Large intestine (tissue), 3 donors: ENCODE data around the gene PPP2R5C. TPM values are rescaled to one million over a fixed set of nuclear protein-coding genes. Genes with fewer than 3 reads are reported as not detected.

Experiments
- DNase-seq, 2 donors: peaks; one replicate each; pipeline versions ENCODE4 v3.0.0 to v3.0.0-alpha.2; 2013
- H3K27ac ChIP-seq: one replicate; pipeline ENCODE4 v1.5.1; 2013; ENCODE audit warnings: low read length
- H3K27me3 ChIP-seq: 2 replicates; pipeline ENCODE4 v1.6.1; 2013; ENCODE audit warnings: low read length; ENCODE audit not compliant: control insufficient read depth, insufficient read depth
- H3K36me3 ChIP-seq: 2 replicates; pipeline ENCODE4 v1.6.1; 2013; ENCODE audit warnings: low read length; ENCODE audit not compliant: control insufficient read depth, insufficient read depth
- H3K4me1 ChIP-seq: one replicate; pipeline ENCODE4 v1.6.1; 2013; ENCODE audit warnings: low read length; ENCODE audit not compliant: control insufficient read depth, insufficient read depth
- H3K4me3 ChIP-seq: one replicate; pipeline ENCODE4 v1.5.1; 2013; ENCODE audit warnings: low read length
- H3K9me3 ChIP-seq: one replicate; pipeline ENCODE4 v1.6.1; 2013; ENCODE audit warnings: mild to moderate bottlenecking, low read depth, low read length, moderate library complexity; ENCODE audit not compliant: control insufficient read depth
- WGBS: methylation state at CpG from one replicate; pipeline ENCODE4 v1.1.5; 2013; ENCODE audit warnings: low lambda C conversion rate; ENCODE audit not compliant: insufficient coverage; 5-methylcytosine and 5-hydroxymethylcytosine counted together
- polyA plus RNA-seq: library from polyadenylated mRNA; unstranded; fragments of 120-200 nt; gene quantifications from one replicate; pipeline ENCODE4 v1.2.1, GENCODE V29; 2013

PPP2R5C gene
- polyA plus RNA-seq, 1 donor, result 93.4 TPM

DNA sequence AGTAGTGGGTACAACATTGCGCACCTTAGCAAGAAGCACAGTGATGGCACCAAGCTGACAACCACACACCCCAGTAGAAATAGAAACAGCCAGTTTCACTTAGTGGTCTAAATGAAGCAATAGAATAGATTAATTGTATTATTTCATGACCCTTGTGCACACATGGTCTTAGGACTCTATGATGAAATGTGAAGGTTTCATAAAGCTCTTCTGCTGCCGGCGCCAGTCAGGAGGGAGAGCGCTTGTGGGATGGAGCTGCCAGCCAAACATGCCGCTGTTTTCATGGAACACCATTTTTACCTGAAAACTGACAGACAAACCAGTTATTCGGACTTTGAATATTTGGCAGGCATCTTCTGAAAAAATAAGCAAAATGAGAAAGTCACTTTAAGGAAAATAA lies 100.0 kb downstream of the PPP2R5C start:
- Histone ChIP-seq H3K27ac (no peak overlapping the region), H3K4me1 (no peaks in the 10 kb centered on the region), H3K4me3 (no peak overlapping the region), H3K9me3 (no peaks in the 10 kb centered on the region), H3K36me3 (peaks cover 41% of the 10 kb centered on the region), H3K27me3 (no peaks in the 10 kb centered on the region)
- 83% methylated on average over 1 of the region's 6 CpGs for WGBS
- no peak for DNase-seq

DNA sequence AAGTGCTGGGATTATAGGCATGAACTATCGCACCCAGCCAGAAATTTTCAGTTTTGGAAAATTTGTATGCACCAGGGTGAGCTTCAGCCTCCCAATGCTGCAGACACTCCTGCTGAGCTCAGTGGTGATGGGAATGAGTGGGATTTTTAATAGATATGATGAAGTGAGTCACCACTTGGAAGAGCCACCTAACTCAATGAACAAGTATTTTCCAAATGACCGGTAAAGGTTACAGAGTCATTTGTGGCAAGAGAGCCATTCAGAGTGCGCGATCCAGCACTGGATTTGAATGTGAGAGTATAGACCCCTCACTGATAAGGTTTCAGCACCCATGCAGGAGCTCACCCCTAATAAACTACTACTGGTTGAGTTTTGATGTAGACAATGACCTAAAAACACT lies 100.7 kb downstream of the PPP2R5C start:
- DNase-seq, result no peak
- no peaks in the 10 kb centered on the region for H3K9me3 ChIP-seq
- H3K4me3 ChIP-seq, result no peak overlapping the region
- no peaks in the 10 kb centered on the region for H3K27me3 ChIP-seq
- H3K4me1 ChIP-seq, result no peaks in the 10 kb centered on the region
- peaks cover 40% of the 10 kb centered on the region for H3K36me3 ChIP-seq
- no peak overlapping the region for H3K27ac ChIP-seq
- WGBS, result no CpG with 5 or more reads among the region's 4 CpGs

DNA sequence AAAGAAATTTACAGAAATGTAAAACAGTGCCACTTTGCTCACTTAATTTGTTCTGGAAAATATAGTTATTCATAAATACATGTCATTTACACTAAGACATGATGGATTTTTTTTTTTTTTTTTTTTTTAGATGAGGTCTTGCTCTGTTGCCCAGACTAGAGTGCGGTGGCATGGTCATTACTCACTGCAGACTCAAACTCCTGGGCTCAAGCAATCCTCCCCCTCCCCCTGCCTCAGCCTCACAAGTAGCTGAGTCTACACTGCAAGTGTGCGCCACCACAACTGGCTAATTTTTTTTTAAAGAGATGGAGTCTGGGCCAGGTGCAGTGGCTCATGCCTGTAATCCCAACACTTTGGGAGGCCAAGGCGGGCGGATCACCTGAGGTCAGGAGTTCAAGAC lies 101.2 kb downstream of the PPP2R5C start:
- no peak overlapping the region for H3K4me3 ChIP-seq
- WGBS, result no CpG with 5 or more reads among the region's 4 CpGs
- H3K27me3 ChIP-seq, result no peaks in the 10 kb centered on the region
- no peaks in the 10 kb centered on the region for H3K9me3 ChIP-seq
- peaks cover 37% of the 10 kb centered on the region for H3K36me3 ChIP-seq
- no peak overlapping the region for H3K27ac ChIP-seq
- DNase-seq, result no peak
- H3K4me1 ChIP-seq, result no peaks in the 10 kb centered on the region

DNA sequence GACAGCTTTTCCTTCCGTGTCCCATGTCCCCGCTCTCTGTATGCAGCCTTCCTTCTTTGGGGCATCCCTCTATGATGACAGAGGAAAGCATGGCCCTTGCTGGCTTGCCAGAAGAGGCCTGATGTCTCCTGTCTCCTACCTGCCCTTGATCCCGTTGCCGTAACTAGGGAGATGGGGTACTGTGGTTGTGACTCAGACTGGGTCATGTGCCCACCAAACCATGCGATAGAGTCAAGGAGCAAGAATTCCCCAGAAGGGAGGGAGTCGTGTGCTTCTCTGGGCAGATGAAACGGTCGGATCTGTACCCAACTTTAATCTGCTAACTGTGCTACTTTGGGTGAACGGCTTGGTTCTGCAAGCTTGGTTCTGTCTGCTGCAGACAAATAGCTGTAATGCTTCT lies 103.8 kb downstream of the PPP2R5C start:
- no peaks in the 10 kb centered on the region for H3K4me1 ChIP-seq
- H3K9me3 ChIP-seq, result no peaks in the 10 kb centered on the region
- DNase-seq, result no peak
- peaks cover 19% of the 10 kb centered on the region for H3K36me3 ChIP-seq
- H3K27me3 ChIP-seq, result no peaks in the 10 kb centered on the region
- WGBS, result no CpG with 5 or more reads among the region's 9 CpGs
- H3K27ac ChIP-seq, result no peak overlapping the region
- H3K4me3 ChIP-seq, result no peak overlapping the region

DNA sequence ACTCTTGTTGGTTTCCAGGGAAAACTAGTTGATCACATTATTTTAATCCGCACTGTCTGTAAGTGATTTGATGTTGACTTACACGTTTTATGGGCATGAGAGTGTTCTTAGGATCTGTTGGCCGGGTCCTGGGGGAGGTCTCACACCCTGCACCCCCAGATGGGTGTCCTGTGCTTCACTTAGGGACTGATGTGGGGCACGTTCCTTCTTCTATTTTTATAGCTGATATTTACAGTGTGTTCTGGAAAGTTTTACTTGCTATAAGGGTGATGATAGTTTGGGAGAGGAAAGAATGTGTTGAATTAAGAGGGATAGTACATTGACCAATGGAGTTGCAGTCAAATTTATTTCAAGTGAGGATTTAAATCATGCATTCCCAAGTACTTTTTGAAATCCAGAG lies 106.3 kb downstream of the PPP2R5C start:
- Histone ChIP-seq H3K36me3 (peaks cover 14% of the 10 kb centered on the region), H3K4me1 (no peaks in the 10 kb centered on the region), H3K4me3 (no peak overlapping the region), H3K27ac (no peak overlapping the region), H3K9me3 (no peaks in the 10 kb centered on the region), H3K27me3 (no peaks in the 10 kb centered on the region)
- no CpG with 5 or more reads among the region's 4 CpGs for WGBS
- DNase-seq, result no peak

DNA sequence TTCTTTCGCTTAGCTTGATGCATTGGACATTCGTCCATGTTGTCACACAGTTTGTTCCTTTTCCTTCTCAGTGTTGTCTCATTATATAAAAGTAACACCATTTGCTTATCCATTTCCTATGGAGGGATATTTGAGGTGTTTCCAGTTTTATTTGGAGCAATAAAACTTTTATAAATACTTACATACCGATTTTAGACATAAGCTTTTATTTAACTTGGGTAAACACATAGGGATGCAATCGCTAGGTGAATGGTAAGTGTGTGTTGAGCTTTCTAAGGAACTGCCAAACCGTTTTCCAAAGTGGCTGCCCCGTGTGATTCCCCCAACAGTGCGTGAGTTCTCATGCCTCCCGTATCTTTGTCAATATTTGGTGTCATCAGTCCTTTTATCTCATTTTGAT lies 107.7 kb downstream of the PPP2R5C start:
- Histone ChIP-seq H3K27ac (no peak overlapping the region), H3K4me1 (no peaks in the 10 kb centered on the region), H3K27me3 (no peaks in the 10 kb centered on the region), H3K36me3 (peaks cover 11% of the 10 kb centered on the region), H3K9me3 (no peaks in the 10 kb centered on the region), H3K4me3 (no peak overlapping the region)
- no peak for DNase-seq
- 100% methylated on average over 4 of the region's 8 CpGs for WGBS

DNA sequence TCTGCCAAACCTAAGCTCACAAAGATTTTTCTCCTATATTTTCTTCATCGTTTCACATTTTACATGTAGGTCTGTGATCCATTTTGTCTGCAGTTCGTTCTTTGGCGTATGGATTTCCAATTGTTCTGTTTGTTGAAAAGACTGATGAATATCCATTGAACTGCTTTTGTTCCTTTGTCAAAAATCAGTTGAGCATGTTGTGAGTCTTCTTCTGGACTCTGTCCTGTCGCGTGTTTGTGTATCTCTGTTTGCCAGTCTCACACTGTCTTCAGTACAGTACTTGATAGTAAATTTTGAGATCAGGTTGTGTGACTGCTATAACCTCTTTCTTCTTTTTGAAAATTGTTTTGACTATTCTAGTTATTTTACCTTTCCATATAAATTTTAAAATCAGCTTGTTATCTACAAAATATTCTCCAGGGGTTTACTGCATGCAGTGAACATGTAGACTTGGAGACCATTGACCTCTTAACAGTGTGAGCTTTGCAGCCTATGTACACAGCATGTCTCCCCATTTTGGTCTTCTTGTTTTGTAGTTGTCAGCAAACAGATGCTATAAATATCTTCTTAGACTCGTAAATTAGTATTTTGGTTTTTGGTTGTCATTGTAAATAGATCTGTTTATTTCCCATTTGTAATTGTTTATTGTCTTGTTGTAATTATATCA lies 108.9 kb downstream of the PPP2R5C start:
- Histone ChIP-seq H3K27ac (no peak overlapping the region), H3K36me3 (no peaks in the 10 kb centered on the region), H3K4me1 (no peaks in the 10 kb centered on the region), H3K4me3 (no peak overlapping the region), H3K9me3 (no peaks in the 10 kb centered on the region), H3K27me3 (no peaks in the 10 kb centered on the region)
- WGBS, result 95% methylated on average over 4 of the region's 6 CpGs
- no peak for DNase-seq

DNA sequence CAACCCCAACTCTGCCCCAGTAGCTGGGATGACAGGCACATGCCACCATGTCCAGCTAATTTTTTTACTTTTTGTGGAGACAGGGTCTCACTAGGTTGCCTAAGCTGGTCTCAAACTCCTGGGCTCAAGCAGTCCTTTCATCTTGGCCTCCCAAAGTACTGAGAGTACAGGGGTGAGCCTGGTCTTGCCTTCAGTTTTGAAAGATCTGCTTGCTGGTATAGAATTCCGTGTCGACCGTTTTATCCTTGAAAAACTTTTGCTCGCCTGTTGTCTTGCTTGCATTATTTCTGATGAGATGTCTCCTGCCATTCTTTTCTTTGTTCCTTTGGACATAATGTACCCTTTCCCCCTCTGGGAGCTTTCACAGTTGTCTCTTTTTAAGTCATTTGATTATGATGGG lies 110.8 kb downstream of the PPP2R5C start:
- H3K4me3 ChIP-seq, result no peak overlapping the region
- no peaks in the 10 kb centered on the region for H3K36me3 ChIP-seq
- no peaks in the 10 kb centered on the region for H3K27me3 ChIP-seq
- WGBS, result 96% methylated on average over 4 of the region's 4 CpGs
- H3K4me1 ChIP-seq, result peaks cover 3% of the 10 kb centered on the region
- no peak for DNase-seq
- no peaks in the 10 kb centered on the region for H3K9me3 ChIP-seq
- H3K27ac ChIP-seq, result no peak overlapping the region

DNA sequence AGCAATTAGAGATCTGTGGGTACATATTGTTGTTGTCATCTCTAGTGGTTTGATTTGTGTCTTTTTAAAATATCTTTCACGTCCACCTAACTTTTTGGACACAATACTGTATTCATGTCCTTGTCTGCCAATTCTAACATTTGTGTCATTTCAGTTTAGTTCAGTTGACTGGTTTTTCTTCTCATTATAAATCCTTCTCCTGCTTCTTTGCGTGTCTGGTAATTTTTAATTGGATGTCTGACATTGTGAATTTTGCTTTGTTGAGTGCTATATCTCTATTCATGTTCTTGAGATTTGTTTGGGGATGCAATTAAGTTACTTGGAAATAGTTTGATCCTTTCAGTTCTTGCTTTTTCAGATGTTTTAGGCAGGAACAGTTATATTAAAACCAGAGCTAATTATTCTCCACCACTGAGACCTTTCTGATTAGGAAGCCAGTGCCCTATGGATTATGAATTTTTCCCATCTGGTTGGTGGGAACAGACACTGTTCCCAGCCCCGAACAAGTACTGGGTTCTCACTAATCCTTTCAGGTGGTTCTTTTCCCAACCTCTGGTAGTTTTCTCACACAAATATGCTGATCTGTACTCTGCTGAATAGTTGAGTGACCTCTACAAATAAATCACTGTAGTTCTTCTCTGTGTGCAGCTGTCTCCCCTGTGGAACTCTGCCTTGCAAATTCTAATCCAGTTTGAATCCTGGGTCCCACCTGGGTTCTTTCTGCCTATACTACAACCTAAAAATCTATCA lies 111.7 kb downstream of the PPP2R5C start:
- Histone ChIP-seq H3K9me3 (no peaks in the 10 kb centered on the region), H3K27me3 (no peaks in the 10 kb centered on the region), H3K4me3 (no peak overlapping the region), H3K4me1 (peaks cover 3% of the 10 kb centered on the region), H3K36me3 (peaks cover 6% of the 10 kb centered on the region), H3K27ac (no peak overlapping the region)
- no peak for DNase-seq
- WGBS, result 83% methylated on average over 1 of the region's 3 CpGs

DNA sequence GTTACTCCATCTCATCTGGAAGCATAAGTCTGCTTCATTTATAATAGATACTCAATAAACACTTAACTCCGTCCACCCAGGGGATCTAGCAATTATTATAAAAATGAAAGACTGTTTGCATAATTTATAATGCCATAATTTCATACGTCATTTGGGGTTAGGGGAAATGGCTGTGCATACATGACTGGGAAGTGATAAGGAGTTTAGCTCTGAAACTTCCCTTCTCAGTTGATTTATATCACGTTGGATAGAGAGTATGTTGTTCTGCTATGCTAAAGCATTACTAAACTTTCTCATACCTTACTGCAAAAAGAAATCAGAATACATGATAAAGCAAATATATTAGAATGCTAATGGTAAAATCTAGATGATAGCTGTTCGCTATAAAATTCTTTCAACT lies 112.5 kb downstream of the PPP2R5C start:
- WGBS, result no CpG with 5 or more reads among the region's 4 CpGs
- Histone ChIP-seq H3K4me1 (peaks cover 3% of the 10 kb centered on the region), H3K27me3 (no peaks in the 10 kb centered on the region), H3K4me3 (no peak overlapping the region), H3K27ac (no peak overlapping the region), H3K36me3 (peaks cover 14% of the 10 kb centered on the region), H3K9me3 (no peaks in the 10 kb centered on the region)
- no peak for DNase-seq
